NCI-H2171 (cell line): ENCODE measurements around the gene COX7A2L.
"Not testable (repeated sequence)": the region's sequence is repeated elsewhere in the genome, so short reads cannot be mapped to it uniquely, and the experiment has no call there.

Experiments
- DNase-seq: peaks from one replicate; lab custom pipeline; 2025; lab: John Stamatoyannopoulos, UW

Gene COX7A2L

DNA sequence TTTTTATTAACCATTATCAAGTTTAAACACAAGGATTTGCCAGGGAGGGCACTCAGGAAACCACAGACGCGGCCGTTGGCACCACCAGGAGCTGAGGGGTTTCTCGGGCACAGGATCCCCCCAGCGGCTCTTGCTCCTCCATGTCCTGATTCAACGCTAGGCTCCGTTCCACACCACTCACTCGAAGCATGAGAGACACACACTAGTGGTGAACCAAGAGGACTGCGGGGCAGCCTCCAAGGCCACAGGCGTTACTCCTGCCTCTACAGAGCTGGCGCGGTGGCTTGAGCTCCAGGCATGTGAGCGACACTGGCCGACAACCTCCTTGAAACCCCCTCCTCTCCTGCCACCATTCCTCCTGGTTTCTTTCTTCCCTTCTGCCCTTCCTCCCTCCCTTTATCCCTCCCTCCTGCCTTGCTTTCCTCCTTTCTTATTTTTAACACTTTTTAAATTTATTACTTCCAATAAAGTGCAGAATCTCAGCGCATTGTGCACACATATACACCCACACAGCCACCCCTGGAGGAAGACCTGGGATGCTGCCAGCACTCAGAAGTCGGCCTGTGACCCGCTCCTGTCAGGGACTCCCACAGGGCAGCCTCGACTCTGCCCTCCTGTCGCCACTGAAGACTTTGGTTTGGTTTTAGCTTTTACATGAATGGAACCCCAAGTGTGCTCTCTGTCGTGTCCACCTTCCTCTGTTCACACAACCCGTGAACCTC, 21.7 kb downstream of the COX7A2L start:
- DNase-seq = no peak

DNA sequence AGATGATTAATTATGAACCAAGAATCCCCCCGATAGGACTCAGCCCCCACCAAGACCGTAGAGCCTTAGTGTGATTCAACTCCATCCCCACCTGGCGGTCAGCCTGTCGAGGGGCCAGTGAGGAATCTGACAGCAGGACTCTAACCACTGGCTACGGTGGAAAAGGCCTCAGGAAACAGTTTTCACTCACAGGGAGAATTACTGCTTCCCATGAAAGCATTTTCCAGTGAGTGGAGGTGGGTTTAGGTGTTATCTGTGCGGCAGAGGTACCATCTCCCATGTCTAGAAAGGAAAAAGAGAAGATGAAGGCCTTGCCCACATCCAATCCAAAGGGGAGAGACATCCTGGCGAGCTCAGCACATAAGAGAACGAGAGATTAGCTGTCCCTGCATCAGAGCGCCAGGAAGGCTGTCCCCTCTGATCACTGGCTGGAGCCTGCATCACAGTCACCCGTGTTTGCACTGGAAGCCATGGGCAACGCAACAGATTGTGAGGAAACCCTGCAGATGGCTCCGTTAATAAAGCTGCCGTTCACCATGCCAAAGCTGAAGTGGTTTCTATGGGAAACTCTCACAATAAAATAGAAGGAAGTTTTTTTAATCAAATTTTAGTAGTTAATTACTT, 22.3 kb downstream of the COX7A2L start:
- no peak for DNase-seq

DNA sequence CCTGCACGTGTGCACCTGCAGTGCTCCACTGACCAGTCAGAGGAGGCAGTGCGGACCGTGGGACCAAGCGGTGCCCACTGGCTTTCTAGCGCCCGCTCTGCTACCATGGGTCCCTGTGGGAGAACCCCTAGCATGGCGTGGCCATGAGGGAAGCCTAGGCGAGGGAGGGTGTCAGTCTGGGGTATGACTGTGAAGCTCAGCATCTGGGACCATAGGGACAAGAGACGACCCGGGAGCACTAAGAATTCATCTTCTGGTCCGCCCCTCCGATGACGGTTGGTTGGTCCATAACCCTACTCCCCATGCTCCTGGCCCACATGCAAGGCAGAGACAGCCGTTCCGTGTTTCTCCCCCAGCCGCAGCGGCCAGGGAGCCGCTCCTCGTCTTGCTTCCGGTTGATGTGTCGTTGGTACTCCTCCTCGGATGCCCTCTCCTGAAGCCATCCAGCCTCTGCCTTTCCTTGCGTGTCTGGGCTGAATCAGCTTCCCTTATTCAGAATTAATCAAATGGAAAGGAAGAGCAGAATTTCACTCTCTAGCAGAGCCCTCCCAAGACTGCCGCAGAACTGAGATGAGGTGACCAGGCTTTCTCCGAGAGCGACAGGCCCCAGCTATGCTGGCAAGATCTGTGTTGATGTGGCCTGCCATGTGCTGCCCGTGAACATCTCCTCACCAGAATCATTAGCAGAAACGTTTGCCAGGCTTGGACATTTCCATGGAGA, 23.0 kb downstream of the COX7A2L start:
- no peak for DNase-seq

DNA sequence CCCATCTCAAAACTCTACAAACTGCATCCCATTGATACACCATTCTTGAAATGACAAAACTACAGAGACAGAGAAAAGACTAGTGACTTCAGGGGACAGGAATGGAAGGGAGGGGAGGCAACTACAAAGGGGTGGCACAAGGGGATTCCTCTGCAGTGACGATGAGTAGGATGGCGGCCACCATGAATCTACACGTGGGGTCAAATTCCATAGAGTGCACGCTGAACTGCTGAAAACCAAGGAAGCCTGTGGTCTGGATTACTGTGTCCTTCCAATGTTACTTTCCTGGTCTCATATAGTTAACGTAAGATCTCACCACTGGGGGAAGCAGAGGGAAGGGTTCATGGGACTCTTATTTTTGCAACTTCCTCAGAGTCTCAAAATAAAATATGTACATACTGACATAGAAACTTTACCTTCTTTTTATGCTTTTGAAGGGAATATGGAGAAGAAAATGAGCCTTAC, 23.6 kb downstream of the COX7A2L start:
- no peak for DNase-seq

DNA sequence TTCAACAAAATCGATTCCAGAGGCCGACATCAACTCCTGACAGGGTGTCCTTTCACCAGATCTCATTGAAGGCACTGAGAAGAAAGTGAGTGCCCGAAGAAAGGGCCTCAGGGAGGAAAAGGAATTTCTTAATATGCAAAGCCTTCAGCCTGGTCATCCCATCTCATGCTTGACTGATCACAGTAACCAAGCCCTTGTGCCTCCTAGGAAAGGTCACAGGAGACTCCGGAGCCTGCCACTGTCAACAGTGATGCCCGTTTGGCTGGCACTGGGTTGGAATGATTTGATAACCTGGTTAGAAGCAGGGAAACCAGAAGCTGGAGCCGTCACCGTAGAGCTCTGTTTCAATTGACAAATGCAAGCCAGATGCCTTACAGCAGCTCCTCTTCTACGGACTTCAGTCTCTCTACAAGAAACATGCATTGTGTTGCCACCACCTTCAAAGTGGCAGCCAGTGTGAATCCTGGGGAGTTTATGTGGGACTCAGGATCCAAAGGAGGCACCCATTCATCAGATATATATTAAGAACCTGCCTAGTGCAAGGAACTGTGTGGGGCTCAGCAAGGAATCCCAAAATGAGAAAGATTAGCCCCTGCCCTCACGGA, 24.6 kb downstream of the COX7A2L start:
- DNase-seq = no peak

DNA sequence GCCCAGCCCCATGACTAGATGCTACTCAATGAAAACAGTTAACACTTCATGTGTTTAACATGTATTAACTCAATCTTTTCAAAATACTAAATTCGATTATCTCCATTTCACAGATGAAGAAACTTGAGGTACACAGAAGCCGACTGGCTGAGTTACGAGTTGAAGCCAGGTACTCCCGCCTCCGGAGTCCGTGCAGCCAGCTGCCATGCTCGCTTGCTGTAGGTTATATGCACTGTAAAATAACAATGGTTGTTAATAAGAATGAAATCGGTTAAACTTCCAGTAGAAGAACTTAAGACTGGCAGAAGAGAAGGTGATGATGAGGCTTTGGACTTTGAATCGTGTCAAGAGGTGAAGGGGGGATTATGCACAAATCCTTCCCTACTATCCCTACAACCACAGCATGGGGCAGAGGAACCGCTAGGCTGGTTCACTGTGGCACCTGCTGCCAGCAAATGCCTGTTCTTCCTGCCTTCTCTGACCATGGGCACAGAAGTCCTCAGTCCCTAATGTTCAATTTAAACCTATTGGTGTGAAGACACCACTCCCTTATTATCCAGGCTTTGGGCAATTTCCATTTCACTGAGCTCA, 25.4 kb downstream of the COX7A2L start:
- no peak for DNase-seq

DNA sequence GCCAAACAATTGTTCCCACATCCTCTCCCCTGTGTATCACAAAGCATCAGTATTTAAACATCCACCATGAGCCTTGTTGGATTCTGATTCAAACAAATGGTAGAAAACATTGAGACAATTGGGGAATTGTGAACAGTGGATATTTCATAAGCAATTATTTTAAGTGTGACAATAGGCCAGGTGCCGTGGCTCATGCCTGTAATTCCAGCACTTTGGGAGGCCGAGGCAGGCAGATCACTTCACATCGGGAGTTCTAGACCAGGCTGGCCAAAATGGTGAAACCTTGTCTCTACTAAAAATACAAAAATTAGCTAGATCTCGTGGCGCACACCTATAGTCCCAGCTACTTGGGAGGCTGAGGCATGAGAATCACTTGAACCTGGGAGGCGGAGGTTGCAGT, 26.2 kb downstream of the COX7A2L start:
- not testable (repeated sequence) for DNase-seq

DNA sequence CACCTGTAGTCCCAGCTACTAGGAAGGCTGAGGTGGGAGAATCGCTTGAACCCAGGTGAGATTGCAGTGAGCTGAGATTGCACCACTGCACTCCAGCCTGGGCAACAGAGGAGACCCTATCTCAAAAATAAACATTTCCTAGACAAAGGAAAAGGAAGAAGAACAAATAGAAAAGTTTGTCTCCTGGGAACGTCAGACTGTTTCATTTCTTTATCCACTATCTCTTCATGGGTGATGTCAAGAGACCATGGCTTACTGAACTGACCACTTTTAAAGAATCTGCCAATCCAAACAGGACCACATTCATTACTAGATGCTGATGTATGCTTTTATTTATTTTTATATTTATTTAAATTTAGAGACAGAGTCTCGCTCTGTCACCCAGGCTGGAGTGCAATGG, 26.8 kb downstream of the COX7A2L start:
- no peak for DNase-seq

DNA sequence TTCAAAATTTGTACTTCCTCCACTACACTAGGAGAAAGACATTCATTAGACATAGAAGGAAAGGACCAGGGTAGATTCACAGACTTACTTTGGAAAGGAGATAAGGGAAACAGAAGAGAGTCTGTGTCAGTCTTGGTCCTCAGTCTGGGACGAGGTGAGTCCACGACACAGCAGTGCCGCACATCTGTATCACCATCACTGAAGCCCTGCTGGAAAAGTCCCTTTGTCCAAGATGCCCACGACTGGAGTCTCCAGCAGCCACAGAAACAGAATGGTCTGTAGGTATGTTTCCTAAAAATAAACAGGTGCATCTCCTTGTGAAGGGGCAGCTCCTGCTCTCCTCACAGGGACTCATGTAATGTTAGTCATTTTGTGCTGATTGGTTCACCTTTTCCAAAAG, 27.4 kb downstream of the COX7A2L start:
- no peak for DNase-seq

DNA sequence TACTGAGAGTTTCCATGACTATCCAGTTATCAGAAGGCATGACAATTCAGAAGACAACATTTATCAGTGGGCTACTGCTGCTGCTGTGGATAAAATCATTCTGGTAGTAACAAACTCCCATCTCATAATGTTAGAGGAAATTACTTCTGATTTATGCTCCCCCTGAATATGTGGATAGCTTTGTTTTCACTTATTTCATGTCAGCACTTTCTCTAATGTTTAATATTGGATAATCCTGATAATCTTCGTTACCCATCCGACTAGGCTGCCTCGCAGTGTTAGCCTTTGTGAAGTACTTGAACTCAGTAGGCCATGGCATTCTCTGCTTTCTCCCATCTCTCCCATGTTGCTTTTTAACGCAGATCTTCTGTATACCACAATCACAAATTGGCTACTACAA, 28.4 kb downstream of the COX7A2L start:
- no peak for DNase-seq

DNA sequence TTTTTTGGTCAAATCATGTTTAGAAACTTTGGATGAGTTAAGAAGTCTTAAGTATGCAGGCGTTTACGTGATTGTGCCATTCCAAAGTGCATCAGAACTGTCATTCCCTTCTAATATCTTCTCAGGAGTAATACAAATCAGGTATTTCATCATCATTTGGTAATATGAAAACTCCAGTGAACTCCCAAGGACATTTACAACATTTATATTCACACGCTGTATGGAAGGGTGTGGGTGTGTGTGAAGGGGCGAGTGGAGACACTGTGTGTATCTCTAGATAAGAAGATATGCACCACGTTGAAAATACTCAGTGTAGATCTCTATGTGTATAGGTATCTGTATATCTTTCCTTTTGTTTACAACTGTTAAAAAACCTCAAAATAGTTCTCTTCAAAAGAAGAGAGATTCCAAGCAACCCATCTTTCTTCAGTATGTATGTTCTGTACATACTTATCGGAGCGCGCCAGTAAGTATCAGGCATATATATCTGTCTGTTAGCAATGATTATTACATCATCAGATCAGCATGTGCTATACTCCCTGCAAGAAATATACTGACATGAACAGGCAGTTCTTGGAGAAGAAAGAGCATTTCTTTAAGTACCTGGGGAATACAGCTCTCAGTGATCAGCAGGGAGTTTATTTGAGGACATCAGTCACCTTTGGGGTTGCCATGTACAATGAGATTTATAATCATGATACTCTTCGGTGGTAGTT, 29.3 kb downstream of the COX7A2L start:
- DNase-seq = no peak

DNA sequence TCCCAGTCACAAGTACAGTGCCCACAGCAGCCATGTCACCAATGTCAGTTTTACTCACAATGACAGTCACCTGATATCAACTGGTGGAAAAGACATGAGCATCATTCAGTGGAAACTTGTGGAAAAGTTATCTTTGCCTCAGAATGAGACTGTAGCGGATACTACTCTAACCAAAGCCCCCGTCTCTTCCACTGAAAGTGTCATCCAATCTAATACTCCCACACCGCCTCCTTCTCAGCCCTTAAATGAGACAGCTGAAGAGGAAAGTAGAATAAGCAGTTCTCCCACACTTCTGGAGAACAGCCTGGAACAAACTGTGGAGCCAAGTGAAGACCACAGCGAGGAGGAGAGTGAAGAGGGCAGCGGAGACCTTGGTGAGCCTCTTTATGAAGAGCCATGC, 31.3 kb downstream of the COX7A2L start:
- no peak for DNase-seq

DNA sequence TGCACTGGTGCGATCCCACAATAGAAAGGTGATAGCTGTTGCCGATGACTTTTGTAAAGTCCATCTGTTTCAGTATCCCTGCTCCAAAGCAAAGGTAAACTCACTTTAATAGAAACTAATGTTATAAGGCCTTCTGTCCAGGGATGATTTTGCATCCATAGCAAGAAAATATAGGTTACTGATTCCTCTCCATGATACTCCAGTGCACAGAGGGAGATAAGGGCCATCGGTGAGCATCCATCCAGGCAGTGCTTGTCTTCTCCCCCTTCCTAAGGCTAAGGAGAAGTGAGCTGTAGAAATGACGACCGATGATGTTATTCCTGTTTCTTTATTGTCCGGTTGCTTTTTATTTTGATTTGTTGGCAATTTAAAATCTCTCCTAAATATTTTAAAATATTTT, 32.1 kb downstream of the COX7A2L start:
- DNase-seq = no peak

DNA sequence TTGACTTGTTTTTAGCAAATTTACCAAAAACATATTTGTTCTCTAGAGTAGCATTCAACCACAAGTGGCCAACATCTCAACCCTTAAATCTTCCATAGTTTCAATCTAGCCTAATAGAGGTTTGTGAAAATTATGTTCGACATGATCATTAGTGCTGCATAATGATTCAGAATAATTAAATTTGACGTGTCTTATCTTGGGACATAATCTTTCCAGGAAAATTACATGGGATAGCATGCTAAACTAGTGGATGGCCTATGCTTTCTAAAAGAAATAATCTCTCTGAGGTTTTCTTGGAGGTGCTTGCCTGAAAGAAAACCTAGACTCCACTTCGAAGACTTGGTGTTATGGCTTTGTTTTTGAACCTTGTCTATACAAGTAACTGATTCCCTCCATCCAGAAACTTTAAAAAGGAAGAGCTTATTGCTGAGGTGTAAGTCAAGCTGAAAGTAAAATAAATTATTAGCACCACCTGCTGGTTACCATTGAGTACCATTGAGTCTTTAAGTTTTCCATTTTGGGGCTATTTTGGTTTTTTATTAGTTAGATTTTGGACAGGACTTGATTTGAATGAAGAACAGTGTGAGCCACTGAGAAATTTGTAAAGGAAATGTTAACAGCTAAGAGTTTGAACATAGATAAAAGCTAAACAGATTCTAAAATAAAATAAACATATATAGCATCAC, 32.7 kb downstream of the COX7A2L start:
- no peak for DNase-seq

DNA sequence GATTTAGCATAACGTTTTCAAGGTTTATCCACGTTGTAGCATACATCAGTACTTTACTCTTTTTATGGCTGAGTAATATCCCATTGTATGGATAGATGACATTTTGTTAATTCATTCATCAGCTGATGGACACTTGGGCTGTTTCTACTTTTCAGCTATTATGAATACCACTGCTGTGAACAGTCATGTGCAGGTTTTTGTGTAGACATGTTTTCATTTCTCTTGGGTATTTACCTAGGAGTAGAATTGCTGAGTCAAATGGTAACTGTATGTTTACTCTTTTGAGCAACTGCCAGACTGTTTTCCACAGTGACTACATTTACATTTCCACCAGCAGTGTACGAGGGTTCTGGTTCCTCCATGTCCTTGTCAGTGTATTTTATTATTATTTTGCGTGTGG, 33.9 kb downstream of the COX7A2L start:
- no peak for DNase-seq

DNA sequence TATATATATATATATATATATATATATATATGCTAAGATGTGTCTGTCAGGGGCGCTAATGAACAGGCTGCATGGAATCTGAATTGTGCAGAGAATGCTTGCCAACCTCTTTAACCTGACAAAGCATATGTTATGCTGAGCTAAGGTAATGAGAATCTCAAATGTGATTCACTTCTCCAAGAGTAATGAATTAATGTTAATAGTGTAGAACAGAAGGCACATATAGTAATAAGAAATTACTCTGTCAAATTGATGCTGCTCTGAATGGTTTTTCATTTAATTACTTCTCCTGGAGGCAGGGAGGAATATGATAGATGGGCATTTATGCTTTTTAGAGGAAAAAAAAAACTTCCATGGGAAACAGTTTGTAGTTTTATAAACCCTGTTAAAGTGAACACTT, 35.4 kb downstream of the COX7A2L start:
- DNase-seq = no peak

DNA sequence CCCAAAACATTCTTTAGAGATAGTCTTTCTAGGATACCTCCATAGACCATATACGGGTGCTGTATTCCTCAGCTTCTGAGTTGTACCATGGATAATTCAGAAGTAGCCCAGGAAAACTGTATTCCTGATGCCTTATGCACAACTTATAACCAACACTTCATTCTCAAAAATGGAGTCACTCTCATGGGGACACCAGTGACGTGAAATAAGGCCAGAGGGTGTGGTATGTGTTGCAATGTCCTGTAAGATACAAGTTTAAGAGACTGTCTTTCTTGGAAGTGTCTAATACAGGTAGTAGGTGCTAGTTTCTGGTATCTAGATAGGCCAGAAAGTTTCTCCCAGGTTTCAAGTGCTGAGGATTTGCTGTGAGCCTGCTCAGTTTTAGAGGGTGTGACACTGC, 36.1 kb downstream of the COX7A2L start:
- DNase-seq = no peak

DNA sequence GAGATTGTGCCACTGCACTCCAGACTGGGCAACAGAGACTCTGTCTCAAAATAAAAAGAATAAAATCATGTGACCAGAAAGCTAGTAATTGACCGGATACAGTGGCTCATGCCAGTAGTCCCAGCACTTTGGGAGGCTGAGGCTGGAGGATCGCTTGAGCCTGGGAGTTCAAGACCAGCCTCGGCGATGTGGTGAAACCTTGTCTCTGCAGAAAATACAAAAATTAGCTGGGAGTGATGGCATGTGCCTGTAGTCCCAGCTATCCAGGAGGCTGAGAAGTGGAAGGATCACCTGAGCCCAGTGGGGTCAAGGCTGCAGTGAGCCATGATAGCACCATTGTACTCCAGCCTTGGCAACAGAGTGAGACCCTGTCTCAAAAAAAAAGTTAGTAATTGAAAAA, 36.8 kb downstream of the COX7A2L start:
- DNase-seq = no peak

DNA sequence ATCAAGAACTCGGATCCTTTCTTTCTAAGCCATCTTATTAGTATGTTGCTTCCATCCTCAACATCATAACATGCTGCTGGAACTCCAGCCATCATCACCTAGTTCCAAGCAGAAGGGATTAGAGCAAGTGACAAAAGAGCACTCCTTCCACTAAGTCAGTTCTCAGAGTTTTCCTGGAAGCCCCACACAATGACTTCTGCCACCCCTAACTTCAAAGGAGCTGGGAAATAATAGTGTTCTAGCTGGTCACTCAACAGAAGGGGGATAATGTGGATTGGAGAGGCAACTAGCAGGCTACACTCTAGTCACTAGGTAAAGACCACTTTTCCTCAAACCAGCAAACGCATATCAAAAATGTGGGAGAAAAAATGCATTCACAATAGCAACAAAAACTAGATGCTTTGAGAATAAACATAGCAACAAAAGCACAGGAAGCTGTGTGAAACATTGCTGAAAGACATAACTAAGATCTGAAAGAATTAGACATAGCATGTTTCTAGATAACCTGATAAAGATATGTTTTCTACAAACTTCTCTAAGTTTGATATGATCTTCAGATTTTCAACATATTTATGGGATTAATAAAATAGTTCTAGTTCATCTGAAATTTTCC, 39.5 kb downstream of the COX7A2L start:
- DNase-seq = no peak

DNA sequence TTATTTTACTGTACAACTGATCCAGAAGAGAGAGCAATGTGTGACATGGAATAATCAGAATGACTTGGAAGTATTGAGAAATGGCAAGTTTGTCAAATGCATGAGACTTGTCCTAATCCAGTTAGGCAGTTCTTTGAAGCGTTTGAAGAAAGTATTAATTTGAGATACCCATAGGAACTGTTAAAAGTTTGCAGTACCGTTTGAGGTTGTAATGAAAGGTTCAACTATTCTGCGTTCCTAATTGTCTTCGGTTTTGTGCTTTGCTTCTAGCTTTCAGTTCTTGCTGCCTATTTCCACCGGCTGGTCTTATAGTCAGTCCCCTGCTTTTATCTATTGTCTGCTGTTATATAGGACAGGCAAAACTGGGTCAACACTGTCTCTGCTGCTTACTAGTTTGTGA, 41.8 kb downstream of the COX7A2L start:
- no peak for DNase-seq

DNA sequence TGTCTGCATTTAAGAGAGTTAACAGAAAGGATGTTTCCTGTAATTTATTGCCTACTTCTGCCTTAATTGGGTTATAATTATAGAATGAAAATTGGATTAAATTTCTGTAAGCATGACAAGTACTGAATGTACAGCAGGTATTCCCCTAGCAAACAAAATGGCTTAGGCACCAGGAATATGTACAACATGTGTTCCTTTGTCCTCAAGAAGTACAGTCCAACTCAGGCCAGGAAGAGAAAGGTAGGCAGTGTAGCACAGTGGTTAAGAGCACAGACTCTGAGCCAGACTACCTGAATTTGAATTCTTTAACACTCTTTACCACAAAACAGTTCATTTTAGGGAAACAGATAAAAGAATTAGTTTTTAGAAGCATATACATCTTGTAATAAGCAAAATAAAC, 43.1 kb downstream of the COX7A2L start:
- DNase-seq = no peak
